Fibroblast of lung (primary cell): ENCODE data around the gene DMBX1. TPM values are rescaled to one million over a fixed set of nuclear protein-coding genes. Genes with fewer than 3 reads are reported as not detected.

Experiments
- DNase-seq, 2 donors: peaks; one replicate each; pipeline versions ENCODE4 v3.0.0 to v3.0.0-alpha.2; 2010; ENCODE audit warnings: low read depth in 2 of 2
- H2AFZ ChIP-seq: 2 replicates; pipeline ENCODE4 v1.5.1; 2012; ENCODE audit warnings: low read length, control low read depth, inconsistent platforms
- H3K27ac ChIP-seq: 2 replicates; pipeline ENCODE4 v1.5.1; 2011; ENCODE audit warnings: low read length, control low read depth; ENCODE audit not compliant: insufficient read depth
- H3K27me3 ChIP-seq: 2 replicates; pipeline ENCODE4 v1.5.1; 2011; ENCODE audit warnings: mild to moderate bottlenecking, low read length; ENCODE audit not compliant: control insufficient read depth, insufficient read depth
- H3K36me3 ChIP-seq: 2 replicates; pipeline ENCODE4 v1.5.1; 2011; ENCODE audit warnings: low read length; ENCODE audit not compliant: control insufficient read depth, insufficient read depth
- H3K4me1 ChIP-seq: 2 replicates; pipeline ENCODE4 v1.5.1; 2011; ENCODE audit warnings: low read length; ENCODE audit not compliant: control insufficient read depth, insufficient read depth; ENCODE audit errors: extremely low read depth
- H3K4me2 ChIP-seq: 2 replicates; pipeline ENCODE4 v1.5.1; 2011; ENCODE audit warnings: low read length, control low read depth; ENCODE audit not compliant: insufficient read depth; ENCODE audit errors: extremely low read depth
- H3K4me3 ChIP-seq, 4 experiments: fragments of 200-600 bp in 1 of 4; sonication (generic) in 1 of 4; replicated peaks in 1 of 4; 2 replicates each; pipeline ENCODE4 v1.5.1; 2011 to 2016; ENCODE audit warnings: low read length in 4 of 4, low read depth in 3 of 4, mild to moderate bottlenecking in 3 of 4, control low read depth in 2 of 4, inconsistent platforms in 1 of 4, mixed read lengths in 1 of 4; ENCODE audit not compliant: insufficient read depth in 1 of 4; ENCODE audit errors: control extremely low read depth in 1 of 4
- H3K79me2 ChIP-seq: 2 replicates; pipeline ENCODE4 v1.5.1; 2012; ENCODE audit warnings: mild to moderate bottlenecking, low read length, inconsistent platforms; ENCODE audit not compliant: control insufficient read depth, insufficient read depth
- H3K9ac ChIP-seq: 2 replicates; pipeline ENCODE4 v1.5.1; 2011; ENCODE audit warnings: mild to moderate bottlenecking, low read length, control low read depth; ENCODE audit not compliant: insufficient read depth
- H3K9me3 ChIP-seq: 2 replicates; pipeline ENCODE4 v1.5.1; 2012; ENCODE audit warnings: low read depth, low read length; ENCODE audit not compliant: control insufficient read depth, insufficient read depth
- H4K20me1 ChIP-seq: 2 replicates; pipeline ENCODE4 v1.5.1; 2011; ENCODE audit warnings: low read length; ENCODE audit not compliant: control insufficient read depth, insufficient read depth; ENCODE audit errors: extremely low read depth
- EZH2 ChIP-seq: IDR thresholded peaks from 2 replicates; pipeline ENCODE4 v1.5.1; 2012; ENCODE audit warnings: low read length, control low read depth, mild to moderate bottlenecking; ENCODE audit errors: missing control alignments
- polyA plus RNA-seq, 2 donors: library from polyadenylated mRNA; depleted of rRNA in 1 of 2; stranded (reverse) in 1 of 2; unstranded in 1 of 2; fragments of >200 nt; gene quantifications; 2 replicates each; pipeline ENCODE4 v1.2.1, GENCODE V29; 2011 to 2012; ENCODE audit warnings: missing spikeins in 1 of 2
- total RNA-seq: library from RNA; depleted of rRNA; stranded (reverse); fragments of >200 nt; gene quantifications from 2 replicates; pipeline ENCODE4 v1.2.1, GENCODE V29; 2014
- TF ChIP-seq, protein P1 (sequence below), 2 donors: IDR thresholded peaks in 1 of 2; conservative IDR thresholded peaks in 1 of 2; 1 replicate in 1 of 2; 2 replicates in 1 of 2; pipeline ENCODE4 v1.5.1; 2011 to 2012; ENCODE audit warnings: low read length in 2 of 2, control low read depth in 1 of 2, inconsistent platforms in 1 of 2, low read depth in 1 of 2, mild to moderate bottlenecking in 1 of 2

DMBX1 gene
- total and polyA plus RNA-seq, 2 donors (not counting 1 experiment from before 2014, with no cell fraction given): not detected

- Histone ChIP-seq H3K4me3 (no peak overlapping the region), H3K27me3 (peaks cover 18% of the 10 kb centered on the region), H2AFZ (no peak overlapping the region), H3K4me2 (no peak overlapping the region), H3K4me1 (no peaks in the 10 kb centered on the region), H3K9me3 (no peaks in the 10 kb centered on the region), H3K36me3 (no peaks in the 10 kb centered on the region), H3K79me2 (no peaks in the 10 kb centered on the region), H4K20me1 (no peaks in the 10 kb centered on the region), H3K27ac (no peak overlapping the region), H3K9ac (no peak overlapping the region)
- TF ChIP-seq EZH2: no peak
- TF ChIP-seq, protein P1, sequence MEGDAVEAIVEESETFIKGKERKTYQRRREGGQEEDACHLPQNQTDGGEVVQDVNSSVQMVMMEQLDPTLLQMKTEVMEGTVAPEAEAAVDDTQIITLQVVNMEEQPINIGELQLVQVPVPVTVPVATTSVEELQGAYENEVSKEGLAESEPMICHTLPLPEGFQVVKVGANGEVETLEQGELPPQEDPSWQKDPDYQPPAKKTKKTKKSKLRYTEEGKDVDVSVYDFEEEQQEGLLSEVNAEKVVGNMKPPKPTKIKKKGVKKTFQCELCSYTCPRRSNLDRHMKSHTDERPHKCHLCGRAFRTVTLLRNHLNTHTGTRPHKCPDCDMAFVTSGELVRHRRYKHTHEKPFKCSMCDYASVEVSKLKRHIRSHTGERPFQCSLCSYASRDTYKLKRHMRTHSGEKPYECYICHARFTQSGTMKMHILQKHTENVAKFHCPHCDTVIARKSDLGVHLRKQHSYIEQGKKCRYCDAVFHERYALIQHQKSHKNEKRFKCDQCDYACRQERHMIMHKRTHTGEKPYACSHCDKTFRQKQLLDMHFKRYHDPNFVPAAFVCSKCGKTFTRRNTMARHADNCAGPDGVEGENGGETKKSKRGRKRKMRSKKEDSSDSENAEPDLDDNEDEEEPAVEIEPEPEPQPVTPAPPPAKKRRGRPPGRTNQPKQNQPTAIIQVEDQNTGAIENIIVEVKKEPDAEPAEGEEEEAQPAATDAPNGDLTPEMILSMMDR (conservative IDR thresholded peaks at IDR 0.05 in 1 of 2, IDR thresholded peaks at IDR 0.05 in 1 of 2; ENCODE audit: low read depth in 1 of 2, low read length in 2 of 2): no peak
- no peak for DNase-seq
Observed at GRCh38 chr1:46512792-46513190, 23.2 kb downstream of the DMBX1 start.

GRCh38 chr1:46513536-46513935 is 23.9 kb downstream of the DMBX1 start:
- Histone ChIP-seq H3K9ac (no peak overlapping the region), H3K79me2 (no peaks in the 10 kb centered on the region), H3K4me3 (no peak overlapping the region), H3K27ac (no peak overlapping the region), H3K36me3 (no peaks in the 10 kb centered on the region), H3K4me1 (no peaks in the 10 kb centered on the region), H2AFZ (no peak overlapping the region), H3K27me3 (peaks cover 21% of the 10 kb centered on the region), H3K9me3 (no peaks in the 10 kb centered on the region), H4K20me1 (no peaks in the 10 kb centered on the region), H3K4me2 (no peak overlapping the region)
- no peak for TF ChIP-seq EZH2
- TF ChIP-seq, protein P1 (conservative IDR thresholded peaks at IDR 0.05 in 1 of 2, IDR thresholded peaks at IDR 0.05 in 1 of 2; ENCODE audit: low read depth in 1 of 2, low read length in 2 of 2): no peak
- no peak for DNase-seq

DNA sequence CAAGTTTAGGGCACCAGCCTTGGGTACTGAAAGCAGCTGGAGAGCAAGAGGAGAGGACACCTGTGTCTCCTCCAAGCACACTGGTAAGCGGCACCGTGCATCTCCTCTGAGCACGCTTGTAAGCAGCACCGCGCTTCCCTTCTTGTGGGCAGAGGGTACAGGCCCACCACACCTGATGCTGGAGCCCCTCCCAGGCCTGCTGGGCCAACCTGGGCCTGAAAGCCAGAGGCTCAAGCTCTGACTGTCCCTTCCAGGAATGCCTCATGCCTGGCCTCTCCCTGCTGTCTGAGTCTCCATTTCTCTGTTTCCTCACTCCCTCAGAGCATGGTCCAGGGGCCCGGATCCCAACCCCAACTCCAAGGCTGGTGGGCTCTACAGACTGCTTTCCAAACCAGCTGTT is 25.9 kb downstream of the DMBX1 start:
- no peak overlapping the region for H2AFZ ChIP-seq
- no peaks in the 10 kb centered on the region for H3K9me3 ChIP-seq
- peaks cover 24% of the 10 kb centered on the region for H3K27me3 ChIP-seq
- no peaks in the 10 kb centered on the region for H3K79me2 ChIP-seq
- no peak overlapping the region for H3K4me2 ChIP-seq
- no peak for DNase-seq
- H3K4me1 ChIP-seq: peaks cover 6% of the 10 kb centered on the region
- no peak overlapping the region for H3K9ac ChIP-seq
- H3K4me3 ChIP-seq: no peak overlapping the region
- no peak overlapping the region for H3K27ac ChIP-seq
- no peaks in the 10 kb centered on the region for H3K36me3 ChIP-seq
- no peaks in the 10 kb centered on the region for H4K20me1 ChIP-seq
- no peak for TF ChIP-seq EZH2
- TF ChIP-seq, protein P1 (conservative IDR thresholded peaks at IDR 0.05 in 1 of 2, IDR thresholded peaks at IDR 0.05 in 1 of 2; ENCODE audit: low read depth in 1 of 2, low read length in 2 of 2): no peak
